Measurements from ENCODE around the gene GLG1. TPM values are rescaled to one million over a fixed set of nuclear protein-coding genes. Genes with fewer than 3 reads are reported as not detected.
"Not testable (repeated sequence)": the region's sequence is repeated elsewhere in the genome, so short reads cannot be mapped to it uniquely, and the experiment has no call there.

The GLG1 gene
- total RNA-seq, 1 experiment from 2014 or later, result 210 TPM

- H3K4me1 ChIP-seq; H3K27me3 ChIP-seq (replicated peaks; ENCODE audit: control insufficient read depth, insufficient read depth, low read length); H3K36me3 ChIP-seq (ENCODE audit: control insufficient read depth, insufficient read depth, low read length); H3K9me3 ChIP-seq; H3K36me3 Mint-ChIP-seq (ENCODE audit: insufficient read depth, unreplicated experiment); H3K27ac Mint-ChIP-seq (ENCODE audit: unreplicated experiment); H3K4me3 ChIP-seq (ENCODE audit: low read depth, low read length); BruUV-seq (replicated peaks); H3K4me1 Mint-ChIP-seq (ENCODE audit: low read depth, unreplicated experiment); H3K4me3 Mint-ChIP-seq (ENCODE audit: unreplicated experiment); H3K27me3 Mint-ChIP-seq (ENCODE audit: insufficient read depth, unreplicated experiment); DNase-seq; POLR2A ChIA-PET; CTCF ChIA-PET; intact Hi-C loops (cut with micrococcal nuclease; ENCODE audit: unreplicated experiment); H3K9me3 Mint-ChIP-seq (ENCODE audit: unreplicated experiment): not testable (repeated sequence)
Measured at GRCh38 chr16:74410981-74411380, 195.9 kb downstream of the GLG1 start.

GRCh38 chr16:74410057-74410957 lies 196.6 kb downstream of the GLG1 start:
- CTCF ChIA-PET; H3K4me3 ChIP-seq (ENCODE audit: low read depth, low read length); H3K4me3 Mint-ChIP-seq (ENCODE audit: unreplicated experiment); H3K27me3 ChIP-seq (replicated peaks; ENCODE audit: control insufficient read depth, insufficient read depth, low read length); POLR2A ChIA-PET; H3K4me1 Mint-ChIP-seq (ENCODE audit: low read depth, unreplicated experiment); DNase-seq; H3K9me3 Mint-ChIP-seq (ENCODE audit: unreplicated experiment); H3K9me3 ChIP-seq; H3K4me1 ChIP-seq; H3K36me3 Mint-ChIP-seq (ENCODE audit: insufficient read depth, unreplicated experiment); H3K27me3 Mint-ChIP-seq (ENCODE audit: insufficient read depth, unreplicated experiment); H3K36me3 ChIP-seq (ENCODE audit: control insufficient read depth, insufficient read depth, low read length); intact Hi-C loops (cut with micrococcal nuclease; ENCODE audit: unreplicated experiment); BruUV-seq (replicated peaks); H3K27ac Mint-ChIP-seq (ENCODE audit: unreplicated experiment): not testable (repeated sequence)

GRCh38 chr16:74409185-74409981 lies 197.5 kb downstream of the GLG1 start:
- H3K4me1 Mint-ChIP-seq (ENCODE audit: low read depth, unreplicated experiment); H3K9me3 Mint-ChIP-seq (ENCODE audit: unreplicated experiment); H3K27ac Mint-ChIP-seq (ENCODE audit: unreplicated experiment); H3K4me3 ChIP-seq (ENCODE audit: low read depth, low read length); BruUV-seq (replicated peaks); DNase-seq; H3K36me3 Mint-ChIP-seq (ENCODE audit: insufficient read depth, unreplicated experiment); H3K4me3 Mint-ChIP-seq (ENCODE audit: unreplicated experiment); H3K4me1 ChIP-seq; CTCF ChIA-PET; POLR2A ChIA-PET; H3K27me3 Mint-ChIP-seq (ENCODE audit: insufficient read depth, unreplicated experiment); H3K9me3 ChIP-seq; H3K27me3 ChIP-seq (replicated peaks; ENCODE audit: control insufficient read depth, insufficient read depth, low read length); H3K36me3 ChIP-seq (ENCODE audit: control insufficient read depth, insufficient read depth, low read length); intact Hi-C loops (cut with micrococcal nuclease; ENCODE audit: unreplicated experiment): not testable (repeated sequence)

GRCh38 chr16:74407362-74407705 lies 199.6 kb downstream of the GLG1 start:
- H3K4me1 ChIP-seq; BruUV-seq (replicated peaks); DNase-seq; H3K4me3 ChIP-seq (ENCODE audit: low read depth, low read length); H3K9me3 ChIP-seq; H3K27me3 Mint-ChIP-seq (ENCODE audit: insufficient read depth, unreplicated experiment); H3K36me3 Mint-ChIP-seq (ENCODE audit: insufficient read depth, unreplicated experiment); H3K36me3 ChIP-seq (ENCODE audit: control insufficient read depth, insufficient read depth, low read length); H3K9me3 Mint-ChIP-seq (ENCODE audit: unreplicated experiment); CTCF ChIA-PET; H3K27me3 ChIP-seq (replicated peaks; ENCODE audit: control insufficient read depth, insufficient read depth, low read length); intact Hi-C loops (cut with micrococcal nuclease; ENCODE audit: unreplicated experiment); H3K27ac Mint-ChIP-seq (ENCODE audit: unreplicated experiment); POLR2A ChIA-PET; H3K4me3 Mint-ChIP-seq (ENCODE audit: unreplicated experiment); H3K4me1 Mint-ChIP-seq (ENCODE audit: low read depth, unreplicated experiment): not testable (repeated sequence)

- H3K4me3 Mint-ChIP-seq (ENCODE audit: unreplicated experiment); H3K4me3 ChIP-seq (ENCODE audit: low read depth, low read length); H3K4me1 ChIP-seq; H3K27me3 ChIP-seq (replicated peaks; ENCODE audit: control insufficient read depth, insufficient read depth, low read length); POLR2A ChIA-PET; H3K4me1 Mint-ChIP-seq (ENCODE audit: low read depth, unreplicated experiment); CTCF ChIA-PET; H3K9me3 Mint-ChIP-seq (ENCODE audit: unreplicated experiment); intact Hi-C loops (cut with micrococcal nuclease; ENCODE audit: unreplicated experiment); DNase-seq; H3K36me3 Mint-ChIP-seq (ENCODE audit: insufficient read depth, unreplicated experiment); H3K27me3 Mint-ChIP-seq (ENCODE audit: insufficient read depth, unreplicated experiment); H3K36me3 ChIP-seq (ENCODE audit: control insufficient read depth, insufficient read depth, low read length); H3K9me3 ChIP-seq; BruUV-seq (replicated peaks); H3K27ac Mint-ChIP-seq (ENCODE audit: unreplicated experiment): not testable (repeated sequence)
Measured at GRCh38 chr16:74406600-74407361, 200.1 kb downstream of the GLG1 start.

- H3K36me3 ChIP-seq (ENCODE audit: control insufficient read depth, insufficient read depth, low read length); BruUV-seq (replicated peaks); H3K36me3 Mint-ChIP-seq (ENCODE audit: insufficient read depth, unreplicated experiment); intact Hi-C loops (cut with micrococcal nuclease; ENCODE audit: unreplicated experiment); POLR2A ChIA-PET; H3K4me3 Mint-ChIP-seq (ENCODE audit: unreplicated experiment); H3K4me1 ChIP-seq; CTCF ChIA-PET; H3K9me3 Mint-ChIP-seq (ENCODE audit: unreplicated experiment); H3K4me3 ChIP-seq (ENCODE audit: low read depth, low read length); H3K27ac Mint-ChIP-seq (ENCODE audit: unreplicated experiment); H3K27me3 Mint-ChIP-seq (ENCODE audit: insufficient read depth, unreplicated experiment); H3K4me1 Mint-ChIP-seq (ENCODE audit: low read depth, unreplicated experiment); H3K9me3 ChIP-seq; DNase-seq; H3K27me3 ChIP-seq (replicated peaks; ENCODE audit: control insufficient read depth, insufficient read depth, low read length): not testable (repeated sequence)
Measured at GRCh38 chr16:74404148-74404933, 202.6 kb downstream of the GLG1 start.

All from Caco-2 (cell line).